ENCODE data around the gene KCNMB1. TPM values are rescaled to one million over a fixed set of nuclear protein-coding genes. Genes with fewer than 3 reads are reported as not detected.
A peak's percentile ranks its signal among the peaks of the same experiment; 100 is the strongest.

Gene KCNMB1
- total and polyA plus RNA-seq, 8 donors, result 0.05 to 0.94 (median 0.30) TPM

GRCh38 chr5:170337045-170337733 lies 52.0 kb downstream of the KCNMB1 start:
- intact Hi-C loops (cut with DNase I), result no loop called here
- peaks cover 0 to 4% (median 0%) of the 10 kb centered on the region in 4 donors for H3K27me3 ChIP-seq
- DNase-seq (no peak), ATAC-seq (peak in 1 of 4 donors; percentile 40), FAIRE-seq (no peak)
- no peaks in the 10 kb centered on the region for H3K9me3 ChIP-seq
- 53 to 62% methylated on average over 9 of the region's 9 CpGs for WGBS, 2 donors
- H3K36me3 ChIP-seq, result no peaks in the 10 kb centered on the region
- no peak overlapping the region for H3K27ac ChIP-seq
- no peak for TF ChIP-seq CTCF (IDR thresholded peaks at IDR 0.05)
- no peaks in the 10 kb centered on the region for H3K4me1 ChIP-seq
- no peak overlapping the region for H3K4me3 ChIP-seq

GRCh38 chr5:170336065-170336464 lies 53.1 kb downstream of the KCNMB1 start:
- Histone ChIP-seq H3K4me1 (no peaks in the 10 kb centered on the region), H3K4me3 (no peak overlapping the region), H3K9me3 (no peaks in the 10 kb centered on the region), H3K27me3 (peaks cover 0 to 4% (median 0%) of the 10 kb centered on the region in 4 donors), H3K27ac (no peak overlapping the region), H3K36me3 (no peaks in the 10 kb centered on the region)
- no peak for ATAC-seq
- no peak for FAIRE-seq
- intact Hi-C loops (cut with DNase I), result no loop called here
- 78 to 89% methylated on average over 6 of the region's 6 CpGs for WGBS, 2 donors
- DNase-seq, result no peak
- no peak for TF ChIP-seq CTCF (IDR thresholded peaks at IDR 0.05)

GRCh38 chr5:170334626-170335025 lies 54.5 kb downstream of the KCNMB1 start:
- TF ChIP-seq CTCF (IDR thresholded peaks at IDR 0.05), result no peak
- H3K27me3 ChIP-seq, result peaks cover 0 to 4% (median 0%) of the 10 kb centered on the region in 4 donors
- 49 to 58% methylated on average over 5 of the region's 5 CpGs for WGBS, 2 donors
- ATAC-seq, result no peak
- no peak for DNase-seq
- H3K27ac ChIP-seq, result no peak overlapping the region
- H3K4me3 ChIP-seq, result no peak overlapping the region
- H3K9me3 ChIP-seq, result no peaks in the 10 kb centered on the region
- intact Hi-C loops (cut with DNase I), result no loop called here
- H3K4me1 ChIP-seq, result no peaks in the 10 kb centered on the region
- no peaks in the 10 kb centered on the region for H3K36me3 ChIP-seq
- no peak for FAIRE-seq

- ATAC-seq, result peak in 2 of 4 donors; percentile 36 to 54
- no peak overlapping the region for H3K4me3 ChIP-seq
Observed at GRCh38 chr5:170333161-170333910, 55.8 kb downstream of the KCNMB1 start.

More at GRCh38 chr5:170333161-170333910, 55.8 kb downstream of the KCNMB1 start:
- 41 to 48% methylated on average over 11 of the region's 11 CpGs for WGBS, 2 donors
- intact Hi-C loops (cut with DNase I), result no loop called here
- TF ChIP-seq CTCF (IDR thresholded peaks at IDR 0.05), result no peak
- H3K36me3 ChIP-seq, result no peaks in the 10 kb centered on the region
- peaks cover 0 to 4% (median 0%) of the 10 kb centered on the region in 4 donors for H3K27me3 ChIP-seq
- no peak overlapping the region for H3K27ac ChIP-seq
- FAIRE-seq (no peak), DNase-seq (peak in 1 of 6 donors; percentile 40)
- no peaks in the 10 kb centered on the region for H3K9me3 ChIP-seq
- no peaks in the 10 kb centered on the region for H3K4me1 ChIP-seq
